SK-N-SH (cell line): ENCODE measurements around the gene TXNRD2. TPM values are rescaled to one million over a fixed set of nuclear protein-coding genes. Genes with fewer than 3 reads are reported as not detected.

Source experiments
- CTCF ChIA-PET: fragments of 300-600, 350-600 bp; formaldehyde crosslinking; extraction: SDS; loops from one replicate; lab custom pipeline; 2021; lab: Yijun Ruan, JAX
- POLR2A ChIA-PET: fragments of 350-600 bp; sonication (Branson Sonifier 250); formaldehyde crosslinking; extraction: SDS; loops from one replicate; lab custom pipeline; 2020; ENCODE audit warnings: antibody characterized with exemption, inconsistent platforms; lab: Yijun Ruan, JAX
- DNase-seq: peaks from one replicate; pipeline ENCODE4 v3.0.0; 2012
- H2AFZ ChIP-seq: fragments of 200-600 bp; sonication (generic); 2 replicates; pipeline ENCODE4 v1.8.1; 2016; ENCODE audit warnings: antibody characterized with exemption, mild to moderate bottlenecking, low read depth
- H3F3A ChIP-seq: fragments of 200-600 bp; sonication (generic); replicated peaks from 2 replicates; pipeline ENCODE3; 2016; ENCODE audit warnings: antibody characterized with exemption, mild to moderate bottlenecking; ENCODE audit not compliant: insufficient read depth
- H3K27ac ChIP-seq, 2 experiments: fragments of 200-500 bp in 1 of 2; fragments of 200-600 bp in 1 of 2; sonication (Bioruptor generic) in 1 of 2; sonication (generic), shearing (Covaris generic) in 1 of 2; 2 replicates each; pipeline versions ENCODE4 v1.5.1 to v1.6.1; 2014 to 2016; ENCODE audit warnings: low read depth in 2 of 2, inconsistent platforms in 1 of 2, low read length in 1 of 2, mild to moderate bottlenecking in 1 of 2, mixed read lengths in 1 of 2
- H3K27me3 ChIP-seq: fragments of 200-600 bp; sonication (generic), shearing (Covaris generic); 2 replicates; pipeline ENCODE4 v1.6.1; 2016; ENCODE audit warnings: mixed run types; ENCODE audit not compliant: insufficient read depth
- H3K36me3 ChIP-seq, 2 experiments: fragments of 200-500 bp in 1 of 2; fragments of 200-600 bp in 1 of 2; sonication (Bioruptor generic) in 1 of 2; sonication (generic) in 1 of 2; replicated peaks in 1 of 2; 2 replicates each; pipeline versions ENCODE3 to v1.5.1; 2014 to 2016; ENCODE audit warnings: low read length in 1 of 2, mild to moderate bottlenecking in 1 of 2; ENCODE audit not compliant: insufficient read depth in 2 of 2, control insufficient read depth in 1 of 2
- H3K4me1 ChIP-seq, 2 experiments: fragments of 200-500 bp in 1 of 2; fragments of 200-600 bp in 1 of 2; sonication (Bioruptor generic) in 1 of 2; sonication (generic), shearing (Covaris generic) in 1 of 2; 2 replicates each; pipeline versions ENCODE4 v1.5.1 to v1.6.1; 2014 to 2016; ENCODE audit warnings: low read depth in 1 of 2, low read length in 1 of 2, mixed run types in 1 of 2; ENCODE audit not compliant: insufficient read depth in 2 of 2, control insufficient read depth in 1 of 2
- H3K4me2 ChIP-seq: fragments of 200-600 bp; sonication (generic), shearing (Covaris generic); 2 replicates; pipeline ENCODE4 v1.6.1; 2017; ENCODE audit warnings: mixed run types
- H3K4me3 ChIP-seq, 2 experiments: fragments of 200-500 bp in 1 of 2; fragments of 200-600 bp in 1 of 2; sonication (Bioruptor generic) in 1 of 2; sonication (generic), shearing (Covaris generic) in 1 of 2; 2 replicates each; pipeline versions ENCODE4 v1.5.1 to v1.8.1; 2014 to 2016; ENCODE audit warnings: low read depth in 2 of 2, inconsistent platforms in 1 of 2, low read length in 1 of 2, mild to moderate bottlenecking in 1 of 2, mixed read lengths in 1 of 2, moderate library complexity in 1 of 2
- H3K79me2 ChIP-seq: fragments of 200-600 bp; sonication (generic); 2 replicates; pipeline ENCODE4 v1.8.1; 2017; ENCODE audit warnings: mild to moderate bottlenecking; ENCODE audit not compliant: insufficient read depth
- H3K9ac ChIP-seq: fragments of 200-600 bp; sonication (generic); 2 replicates; pipeline ENCODE4 v1.6.1; 2017; ENCODE audit warnings: mixed run types
- H3K9me2 ChIP-seq: fragments of 200-600 bp; sonication (generic); 2 replicates; pipeline ENCODE4 v1.6.1; 2017; ENCODE audit warnings: mixed run types
- H3K9me3 ChIP-seq: fragments of 200-600 bp; sonication (generic); 2 replicates; pipeline ENCODE4 v1.6.1; 2017; ENCODE audit warnings: mixed run types, mild to moderate bottlenecking, moderate library complexity
- H4K20me1 ChIP-seq: fragments of 200-600 bp; sonication (generic); 2 replicates; pipeline ENCODE4 v1.6.1; 2017; ENCODE audit warnings: mild to moderate bottlenecking, mixed run types; ENCODE audit not compliant: insufficient read depth
- CHD2 ChIP-seq: fragments of 150-350 bp; IDR thresholded peaks from 2 replicates; pipeline ENCODE4 v1.6.1; 2018; ENCODE audit warnings: low read length; ENCODE audit not compliant: partially characterized antibody
- ELF1 ChIP-seq: IDR thresholded peaks from 2 replicates; pipeline ENCODE4 v1.4.0; 2012
- FOSL2 ChIP-seq: IDR thresholded peaks from 2 replicates; pipeline ENCODE4 v1.4.0; 2012; ENCODE audit warnings: low read depth, mild to moderate bottlenecking, moderate library complexity, borderline replicate concordance
- FOXJ3 ChIP-seq: sonication (generic); formaldehyde crosslinking; IDR thresholded peaks from 2 replicates; pipeline ENCODE4 v1.5.1; 2020; ENCODE audit warnings: mild to moderate bottlenecking, missing genetic modification reagents
- GATA2 ChIP-seq: sonication (generic); formaldehyde crosslinking; IDR thresholded peaks from 2 replicates; pipeline ENCODE4 v1.5.0; 2020; ENCODE audit warnings: mild to moderate bottlenecking, missing genetic modification reagents
- SMC3 ChIP-seq: IDR thresholded peaks from 2 replicates; pipeline ENCODE4 v1.6.1; 2012; ENCODE audit warnings: low read depth, low read length, improper control_type of control experiment
- TAF1 ChIP-seq: IDR thresholded peaks from 2 replicates; pipeline ENCODE4 v1.6.1; 2012; ENCODE audit warnings: low read depth, mild to moderate bottlenecking, low read length, moderate library complexity, borderline replicate concordance
- TEAD4 ChIP-seq: IDR thresholded peaks from 2 replicates; pipeline ENCODE4 v1.4.0; 2012; ENCODE audit warnings: mild to moderate bottlenecking, borderline replicate concordance; ENCODE audit not compliant: insufficient read depth
- YY1 ChIP-seq: IDR thresholded peaks from 2 replicates; pipeline ENCODE4 v1.4.0; 2012; ENCODE audit warnings: low read depth, mild to moderate bottlenecking
- WGBS: methylation state at CpG from one replicate; pipeline ENCODE4 v1.1.6; 2017; ENCODE audit warnings: low lambda C conversion rate; 5-methylcytosine and 5-hydroxymethylcytosine counted together
- polyA plus RNA-seq, 3 experiments: library from polyadenylated mRNA; depleted of rRNA; stranded (reverse); fragments of >200 nt; gene quantifications; 2 replicates each; pipeline ENCODE4 v1.2.3, GENCODE V29; 2012
- TF ChIP-seq, protein P1 (sequence below): IDR thresholded peaks from 2 replicates; pipeline ENCODE4 v1.4.0; 2012; ENCODE audit warnings: low read depth, borderline replicate concordance
- TF ChIP-seq, protein P2 (sequence below): IDR thresholded peaks from 2 replicates; pipeline ENCODE4 v1.4.0; 2012; ENCODE audit warnings: low read depth
- TF ChIP-seq, protein P3 (sequence below): IDR thresholded peaks from 2 replicates; pipeline ENCODE4; 2012
- TF ChIP-seq, protein P4 (sequence below): IDR thresholded peaks from 2 replicates; pipeline ENCODE4 v1.6.1; 2012; ENCODE audit warnings: mild to moderate bottlenecking, low read depth, low read length, moderate library complexity

The TXNRD2 gene
- polyA plus RNA-seq, 1 of the 3 experiments (the other 2 are of a cell fraction): 34.7 TPM

DNA sequence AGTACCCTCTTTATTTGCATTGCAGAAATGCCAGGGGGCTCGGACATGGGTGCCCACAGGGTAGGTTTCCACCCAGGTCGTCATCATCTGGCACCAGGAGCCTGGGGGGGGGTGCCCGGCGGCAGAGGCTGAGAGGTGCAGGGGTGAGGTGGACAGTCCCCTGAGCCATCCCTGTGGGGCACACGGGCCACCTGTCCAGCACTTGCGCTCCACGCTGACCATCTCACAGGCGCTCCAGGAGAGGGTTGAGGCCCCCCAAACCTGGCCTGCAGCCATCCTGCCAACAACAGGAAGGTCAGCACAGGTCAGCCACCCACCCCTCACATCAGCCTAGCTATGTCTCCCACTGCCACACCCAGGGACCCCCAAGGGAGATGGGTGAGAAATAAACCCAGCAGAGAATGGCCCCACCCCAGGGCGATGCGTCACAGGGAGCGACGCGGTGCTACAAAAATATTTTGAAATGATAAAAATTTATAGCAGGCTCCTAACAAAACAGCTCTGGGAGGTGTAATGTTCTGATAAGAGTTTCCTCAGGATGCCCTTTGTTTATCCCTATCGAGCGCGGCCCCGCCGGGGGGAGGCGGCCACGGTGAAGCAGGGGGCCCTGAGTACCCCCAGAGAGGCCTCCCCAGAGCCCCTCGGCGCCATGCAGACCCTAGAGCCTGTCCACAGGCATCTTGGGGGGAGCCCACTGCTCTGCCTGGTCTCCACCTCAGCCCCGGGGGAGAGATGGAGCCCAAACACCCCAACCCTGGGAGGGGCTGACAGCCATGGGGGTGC, 65.9 kb downstream of the TXNRD2 start (continued):
- TF ChIP-seq, protein P1, sequence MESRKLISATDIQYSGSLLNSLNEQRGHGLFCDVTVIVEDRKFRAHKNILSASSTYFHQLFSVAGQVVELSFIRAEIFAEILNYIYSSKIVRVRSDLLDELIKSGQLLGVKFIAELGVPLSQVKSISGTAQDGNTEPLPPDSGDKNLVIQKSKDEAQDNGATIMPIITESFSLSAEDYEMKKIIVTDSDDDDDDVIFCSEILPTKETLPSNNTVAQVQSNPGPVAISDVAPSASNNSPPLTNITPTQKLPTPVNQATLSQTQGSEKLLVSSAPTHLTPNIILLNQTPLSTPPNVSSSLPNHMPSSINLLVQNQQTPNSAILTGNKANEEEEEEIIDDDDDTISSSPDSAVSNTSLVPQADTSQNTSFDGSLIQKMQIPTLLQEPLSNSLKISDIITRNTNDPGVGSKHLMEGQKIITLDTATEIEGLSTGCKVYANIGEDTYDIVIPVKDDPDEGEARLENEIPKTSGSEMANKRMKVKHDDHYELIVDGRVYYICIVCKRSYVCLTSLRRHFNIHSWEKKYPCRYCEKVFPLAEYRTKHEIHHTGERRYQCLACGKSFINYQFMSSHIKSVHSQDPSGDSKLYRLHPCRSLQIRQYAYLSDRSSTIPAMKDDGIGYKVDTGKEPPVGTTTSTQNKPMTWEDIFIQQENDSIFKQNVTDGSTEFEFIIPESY: no peak
- TF ChIP-seq FOXJ3 (CRISPR knock-in tag) (no peak), TEAD4 (no peak), GATA2 (no peak), CHD2 (no peak)
- TF ChIP-seq, protein P2, sequence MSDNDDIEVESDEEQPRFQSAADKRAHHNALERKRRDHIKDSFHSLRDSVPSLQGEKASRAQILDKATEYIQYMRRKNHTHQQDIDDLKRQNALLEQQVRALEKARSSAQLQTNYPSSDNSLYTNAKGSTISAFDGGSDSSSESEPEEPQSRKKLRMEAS: no peak

DNA sequence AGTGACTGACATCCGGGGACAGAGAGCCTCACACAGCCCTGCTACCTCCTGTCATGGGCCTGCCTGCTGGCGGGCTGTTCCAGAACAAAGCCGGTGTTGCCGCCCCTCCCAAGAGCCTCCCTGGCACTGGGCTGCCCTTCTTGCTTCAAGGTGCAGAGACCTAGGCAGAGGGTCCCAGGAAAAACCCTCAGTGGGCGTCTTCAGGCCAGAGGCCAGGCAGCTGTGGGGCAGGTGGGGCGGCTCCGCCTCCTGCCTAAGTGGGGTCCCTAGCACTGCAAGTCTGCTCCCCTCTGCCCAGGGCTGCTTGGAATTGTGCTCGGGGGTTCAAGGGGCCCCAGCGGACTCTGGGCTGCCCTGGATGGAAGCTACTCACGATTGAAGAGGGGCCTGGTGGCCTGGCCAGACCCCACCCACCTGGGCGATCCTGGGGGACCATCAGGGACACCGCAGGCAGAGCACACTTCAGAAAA, 66.5 kb downstream of the TXNRD2 start:
- H3K27me3 ChIP-seq: no peaks in the 10 kb centered on the region
- peaks cover 20% of the 10 kb centered on the region; the same call in 1 of the 2 replicates for H3K79me2 ChIP-seq
- H3K9me3 ChIP-seq: no peaks in the 10 kb centered on the region
- H3K9ac ChIP-seq: no peak overlapping the region
- H3F3A ChIP-seq: no peaks in the 10 kb centered on the region
- 93% methylated on average over 3 of the region's 12 CpGs for WGBS
- ChIA-PET POLR2A (no interaction called here), CTCF (interaction anchor here (1.0 to 6.1 kb wide), 13 partner anchors 8 to 144 kb away, joined by 3 to 64 read pairs (median 5); no protein-coding TSS in a partner anchor)
- H3K4me1 ChIP-seq: peaks cover 18 to 24% of the 10 kb centered on the region in 2 experiments; a peak in 3 of 4 replicates
- TF ChIP-seq, protein P3, sequence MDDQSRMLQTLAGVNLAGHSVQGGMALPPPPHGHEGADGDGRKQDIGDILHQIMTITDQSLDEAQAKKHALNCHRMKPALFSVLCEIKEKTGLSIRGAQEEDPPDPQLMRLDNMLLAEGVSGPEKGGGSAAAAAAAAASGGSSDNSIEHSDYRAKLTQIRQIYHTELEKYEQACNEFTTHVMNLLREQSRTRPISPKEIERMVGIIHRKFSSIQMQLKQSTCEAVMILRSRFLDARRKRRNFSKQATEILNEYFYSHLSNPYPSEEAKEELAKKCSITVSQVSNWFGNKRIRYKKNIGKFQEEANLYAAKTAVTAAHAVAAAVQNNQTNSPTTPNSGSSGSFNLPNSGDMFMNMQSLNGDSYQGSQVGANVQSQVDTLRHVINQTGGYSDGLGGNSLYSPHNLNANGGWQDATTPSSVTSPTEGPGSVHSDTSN: no peak
- TF ChIP-seq, protein P1: no peak
- TF ChIP-seq TAF1: no peak
- TF ChIP-seq SMC3: no peak
- no peak for TF ChIP-seq YY1
- TF ChIP-seq, protein P4, sequence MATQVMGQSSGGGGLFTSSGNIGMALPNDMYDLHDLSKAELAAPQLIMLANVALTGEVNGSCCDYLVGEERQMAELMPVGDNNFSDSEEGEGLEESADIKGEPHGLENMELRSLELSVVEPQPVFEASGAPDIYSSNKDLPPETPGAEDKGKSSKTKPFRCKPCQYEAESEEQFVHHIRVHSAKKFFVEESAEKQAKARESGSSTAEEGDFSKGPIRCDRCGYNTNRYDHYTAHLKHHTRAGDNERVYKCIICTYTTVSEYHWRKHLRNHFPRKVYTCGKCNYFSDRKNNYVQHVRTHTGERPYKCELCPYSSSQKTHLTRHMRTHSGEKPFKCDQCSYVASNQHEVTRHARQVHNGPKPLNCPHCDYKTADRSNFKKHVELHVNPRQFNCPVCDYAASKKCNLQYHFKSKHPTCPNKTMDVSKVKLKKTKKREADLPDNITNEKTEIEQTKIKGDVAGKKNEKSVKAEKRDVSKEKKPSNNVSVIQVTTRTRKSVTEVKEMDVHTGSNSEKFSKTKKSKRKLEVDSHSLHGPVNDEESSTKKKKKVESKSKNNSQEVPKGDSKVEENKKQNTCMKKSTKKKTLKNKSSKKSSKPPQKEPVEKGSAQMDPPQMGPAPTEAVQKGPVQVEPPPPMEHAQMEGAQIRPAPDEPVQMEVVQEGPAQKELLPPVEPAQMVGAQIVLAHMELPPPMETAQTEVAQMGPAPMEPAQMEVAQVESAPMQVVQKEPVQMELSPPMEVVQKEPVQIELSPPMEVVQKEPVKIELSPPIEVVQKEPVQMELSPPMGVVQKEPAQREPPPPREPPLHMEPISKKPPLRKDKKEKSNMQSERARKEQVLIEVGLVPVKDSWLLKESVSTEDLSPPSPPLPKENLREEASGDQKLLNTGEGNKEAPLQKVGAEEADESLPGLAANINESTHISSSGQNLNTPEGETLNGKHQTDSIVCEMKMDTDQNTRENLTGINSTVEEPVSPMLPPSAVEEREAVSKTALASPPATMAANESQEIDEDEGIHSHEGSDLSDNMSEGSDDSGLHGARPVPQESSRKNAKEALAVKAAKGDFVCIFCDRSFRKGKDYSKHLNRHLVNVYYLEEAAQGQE: no peak
- TF ChIP-seq FOSL2: no peak
- no peak for TF ChIP-seq ELF1
- H4K20me1 ChIP-seq: no peaks in the 10 kb centered on the region
- no peaks in the 10 kb centered on the region for H3K36me3 ChIP-seq
- DNase-seq: no peak
- no peak overlapping the region for H3K27ac ChIP-seq
- no peak overlapping the region for H2AFZ ChIP-seq
- H3K4me3 ChIP-seq: no peak overlapping the region
- H3K4me2 ChIP-seq: no peak overlapping the region
- no peaks in the 10 kb centered on the region for H3K9me2 ChIP-seq
